ENCODE data around the gene PARP2.

- TF ChIP-seq CTCF (IDR thresholded peaks at IDR 0.05 in 8 of 11, conservative IDR thresholded peaks at IDR 0.05 in 3 of 11), result no peak
- no peak for TF ChIP-seq POLR2A (IDR thresholded peaks at IDR 0.05)
- no peak for TF ChIP-seq POLR2AphosphoS5 (IDR thresholded peaks at IDR 0.05)
Observed at GRCh38 chr14:20317720-20318119, 25.7 kb upstream of the PARP2 start.

Measured in spleen (tissue), 7 donors.